ENCODE results near the gene PATL2. TPM values are rescaled to one million over a fixed set of nuclear protein-coding genes. Genes with fewer than 3 reads are reported as not detected.
"Not testable (repeated sequence)": the region's sequence is repeated elsewhere in the genome, so short reads cannot be mapped to it uniquely, and the experiment has no call there.

PATL2 gene
- total and polyA plus RNA-seq, 2 donors (not counting 3 experiments of a cell fraction or from before 2014, with no cell fraction given), result 0.18 TPM; not detected in 1

- ChIA-PET POLR2A (no interaction called here), CTCF (interaction anchor here (2.1 kb wide), 1 partner anchor 43 kb away, joined by 7 read pairs; the partner anchor contains the start of gene SPG11)
- BruUV-seq (replicated peaks), result no TSS peak
- DNase-seq (ENCODE audit: low read depth, low spot score), result no peak
- H3K4me2 ChIP-seq (ENCODE audit: insufficient read depth, low read length), result no peak overlapping the region
- dilution Hi-C loops (cut with MboI; ENCODE audit: extremely low pct_ligation_motif_present, low sequenced_read_pairs), result no loop called here
- FAIRE-seq, result no peak
- no peaks in the 10 kb centered on the region for H4K20me1 ChIP-seq (replicated peaks; ENCODE audit: control insufficient read depth, extremely low read depth, insufficient read depth, low read length)
- H3K4me1 ChIP-seq (ENCODE audit: control insufficient read depth, extremely low read depth, insufficient read depth, low read length), result peaks cover 4% of the 10 kb centered on the region
- no peaks in the 10 kb centered on the region for H3K79me2 ChIP-seq (ENCODE audit: control insufficient read depth, insufficient read depth, low read length)
- intact Hi-C loops (cut with micrococcal nuclease), result no loop called here
- H3K27ac ChIP-seq (ENCODE audit: insufficient read depth, low read depth, low read length), result no peak overlapping the region
- H2AFZ ChIP-seq (ENCODE audit: low read depth, low read length), result no peak overlapping the region
- H3K27me3 ChIP-seq (ENCODE audit: control insufficient read depth in 2 of 2, insufficient read depth in 2 of 2, low read length in 2 of 2), result peaks cover 4 to 13% of the 10 kb centered on the region in 2 experiments
- no peaks in the 10 kb centered on the region for H3K9me1 ChIP-seq (replicated peaks; ENCODE audit: control insufficient read depth, extremely low read depth, insufficient read depth, low read length)
- H3K9ac ChIP-seq (replicated peaks; ENCODE audit: extremely low read depth, insufficient read depth, low read length), result no peak overlapping the region
- H3K9me3 ChIP-seq (replicated peaks; ENCODE audit: control insufficient read depth, insufficient read depth, low read length), result no peaks in the 10 kb centered on the region
- TF ChIP-seq EZH2 (IDR thresholded peaks at IDR 0.05; ENCODE audit: borderline replicate concordance, low read depth, low read length, severe bottlenecking) (no peak), CTCF (IDR thresholded peaks at IDR 0.05; ENCODE audit: extremely low read depth in 1 of 2, insufficient read depth in 1 of 2, low read depth in 1 of 2, low read length in 2 of 2) (no peak), POLR2A (IDR thresholded peaks at IDR 0.05; ENCODE audit: low read depth, low read length) (no peak), FOS (IDR thresholded peaks at IDR 0.05; ENCODE audit: borderline replicate concordance, insufficient read depth, low read length) (no peak), JUN (IDR thresholded peaks at IDR 0.05; ENCODE audit: borderline replicate concordance, insufficient read depth, insufficient read length, low read depth) (no peak), MYC (IDR thresholded peaks at IDR 0.05; ENCODE audit: low read depth, low read length) (no peak), MAX (IDR thresholded peaks at IDR 0.05; ENCODE audit: insufficient read depth, insufficient read length) (no peak), GATA2 (IDR thresholded peaks at IDR 0.05; ENCODE audit: insufficient read depth, insufficient read length, low read depth, low read length) (no peak), POLR2AphosphoS5 (IDR thresholded peaks at IDR 0.05; ENCODE audit: insufficient read depth, low read depth, low read length) (no peak)
- no peak overlapping the region for H3K4me3 ChIP-seq (replicated peaks in 1 of 3; ENCODE audit: insufficient read depth in 1 of 3, low read depth in 1 of 3, low read length in 3 of 3)
- H3K36me3 ChIP-seq (ENCODE audit: control insufficient read depth in 2 of 2, extremely low read depth in 1 of 2, insufficient read depth in 2 of 2, low read length in 2 of 2), result no peaks in the 10 kb centered on the region
These were observed 5.1 kb downstream of the PATL2 start for GRCh38 chr15:44705986-44706385.

GRCh38 chr15:44700676-44701075 lies 10.4 kb downstream of the PATL2 start:
- H3K4me3 ChIP-seq (replicated peaks in 1 of 3; ENCODE audit: insufficient read depth in 1 of 3, low read depth in 1 of 3, low read length in 3 of 3); BruUV-seq (replicated peaks); H3K36me3 ChIP-seq (ENCODE audit: control insufficient read depth in 2 of 2, extremely low read depth in 1 of 2, insufficient read depth in 2 of 2, low read length in 2 of 2); dilution Hi-C loops (cut with MboI; ENCODE audit: extremely low pct_ligation_motif_present, low sequenced_read_pairs); H3K9me1 ChIP-seq (replicated peaks; ENCODE audit: control insufficient read depth, extremely low read depth, insufficient read depth, low read length); H2AFZ ChIP-seq (ENCODE audit: low read depth, low read length); H3K4me2 ChIP-seq (ENCODE audit: insufficient read depth, low read length); H3K9ac ChIP-seq (replicated peaks; ENCODE audit: extremely low read depth, insufficient read depth, low read length); DNase-seq (ENCODE audit: low read depth, low spot score); H3K27ac ChIP-seq (ENCODE audit: insufficient read depth, low read depth, low read length); H4K20me1 ChIP-seq (replicated peaks; ENCODE audit: control insufficient read depth, extremely low read depth, insufficient read depth, low read length); H3K9me3 ChIP-seq (replicated peaks; ENCODE audit: control insufficient read depth, insufficient read depth, low read length); FAIRE-seq; POLR2A ChIA-PET; H3K4me1 ChIP-seq (ENCODE audit: control insufficient read depth, extremely low read depth, insufficient read depth, low read length); CTCF ChIA-PET; H3K79me2 ChIP-seq (ENCODE audit: control insufficient read depth, insufficient read depth, low read length); intact Hi-C loops (cut with micrococcal nuclease): not testable (repeated sequence)
- H3K27me3 ChIP-seq (ENCODE audit: control insufficient read depth in 2 of 2, insufficient read depth in 2 of 2, low read length in 2 of 2), result peaks cover 12 to 36% of the 10 kb centered on the region in 2 experiments
